ENCODE data around the gene DNM1. TPM values are rescaled to one million over a fixed set of nuclear protein-coding genes. Genes with fewer than 3 reads are reported as not detected.

Gene DNM1
- total RNA-seq, 1 donor = 3.6 TPM

GRCh38 chr9:128296340-128297220, 93.4 kb downstream of the DNM1 start:
- no peak overlapping the region for H3K27ac ChIP-seq (ENCODE audit: low read depth, low read length)
- H3K4me3 ChIP-seq (ENCODE audit: insufficient read depth, low read length) = no peak overlapping the region
- H3K27me3 ChIP-seq (ENCODE audit: insufficient read depth, low read length) = no peaks in the 10 kb centered on the region
- H3K36me3 ChIP-seq (ENCODE audit: insufficient read depth, low read length) = peaks cover 4% of the 10 kb centered on the region
- TF ChIP-seq CTCF (IDR thresholded peaks at IDR 0.05; ENCODE audit: extremely low read depth, low read depth, low read length) = no peak
- H3K9me3 ChIP-seq (ENCODE audit: low read depth, low read length) = no peaks in the 10 kb centered on the region
- H3K4me2 ChIP-seq (ENCODE audit: insufficient read depth, low read length) = no peak overlapping the region
- no peaks in the 10 kb centered on the region for H4K20me1 ChIP-seq (ENCODE audit: insufficient read depth, low read length)
- peaks cover 13% of the 10 kb centered on the region for H3K4me1 ChIP-seq (ENCODE audit: insufficient read depth, low read length)
- DNase-seq (ENCODE audit: insufficient read length, low spot score, missing footprints) = no peak
- no peak overlapping the region for H2AFZ ChIP-seq (ENCODE audit: low read length)
- no peaks in the 10 kb centered on the region for H3K79me2 ChIP-seq (ENCODE audit: insufficient read depth, low read length)

- Histone ChIP-seq H3K36me3 (ENCODE audit: insufficient read depth, low read length) (peaks cover 4% of the 10 kb centered on the region), H3K27me3 (ENCODE audit: insufficient read depth, low read length) (no peaks in the 10 kb centered on the region), H3K4me1 (ENCODE audit: insufficient read depth, low read length) (peaks cover 13% of the 10 kb centered on the region), H3K4me3 (ENCODE audit: insufficient read depth, low read length) (no peak overlapping the region), H2AFZ (ENCODE audit: low read length) (no peak overlapping the region), H3K27ac (ENCODE audit: low read depth, low read length) (no peak overlapping the region), H4K20me1 (ENCODE audit: insufficient read depth, low read length) (no peaks in the 10 kb centered on the region), H3K79me2 (ENCODE audit: insufficient read depth, low read length) (no peaks in the 10 kb centered on the region), H3K4me2 (ENCODE audit: insufficient read depth, low read length) (no peak overlapping the region), H3K9me3 (ENCODE audit: low read depth, low read length) (no peaks in the 10 kb centered on the region)
- TF ChIP-seq CTCF (IDR thresholded peaks at IDR 0.05; ENCODE audit: extremely low read depth, low read depth, low read length) = no peak
- DNase-seq (ENCODE audit: insufficient read length, low spot score, missing footprints) = no peak
Observed at GRCh38 chr9:128297221-128297773, 94.1 kb downstream of the DNM1 start.

- H3K4me1 ChIP-seq (ENCODE audit: insufficient read depth, low read length) = peaks cover 16% of the 10 kb centered on the region
- H3K9me3 ChIP-seq (ENCODE audit: low read depth, low read length) = no peaks in the 10 kb centered on the region
- no peak overlapping the region for H3K4me3 ChIP-seq (ENCODE audit: insufficient read depth, low read length)
- H3K4me2 ChIP-seq (ENCODE audit: insufficient read depth, low read length) = no peak overlapping the region
- TF ChIP-seq CTCF (IDR thresholded peaks at IDR 0.05; ENCODE audit: extremely low read depth, low read depth, low read length) = no peak
- no peaks in the 10 kb centered on the region for H3K79me2 ChIP-seq (ENCODE audit: insufficient read depth, low read length)
- no peak overlapping the region for H2AFZ ChIP-seq (ENCODE audit: low read length)
- no peak overlapping the region for H3K27ac ChIP-seq (ENCODE audit: low read depth, low read length)
- H4K20me1 ChIP-seq (ENCODE audit: insufficient read depth, low read length) = no peaks in the 10 kb centered on the region
- no peak for DNase-seq (ENCODE audit: insufficient read length, low spot score, missing footprints)
- no peaks in the 10 kb centered on the region for H3K36me3 ChIP-seq (ENCODE audit: insufficient read depth, low read length)
- no peaks in the 10 kb centered on the region for H3K27me3 ChIP-seq (ENCODE audit: insufficient read depth, low read length)
Observed at GRCh38 chr9:128298535-128299482, 95.6 kb downstream of the DNM1 start.
